Measurements from ENCODE around the gene PRR5.

The PRR5 gene

DNA sequence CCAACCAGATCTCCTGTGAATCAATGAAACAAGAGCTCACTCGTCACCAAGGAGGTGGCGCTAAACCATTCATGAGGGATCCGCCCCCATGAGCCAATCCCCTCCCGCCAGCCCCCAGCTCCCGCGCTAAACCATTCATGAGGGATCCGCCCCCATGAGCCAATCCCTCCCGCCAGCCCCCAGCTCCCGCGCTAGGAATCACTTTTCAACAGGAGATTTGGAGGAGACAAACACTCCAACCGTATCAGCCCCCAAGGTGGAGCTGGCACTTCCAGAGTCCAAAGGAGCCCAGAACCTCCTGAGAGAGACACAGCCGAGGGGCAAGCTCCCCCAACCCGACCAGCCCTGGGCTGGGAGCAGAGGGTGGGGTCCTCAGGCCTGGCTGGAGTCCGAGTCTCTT lies 40.9 kb upstream of the PRR5 start:
- TF ChIP-seq, protein P1, sequence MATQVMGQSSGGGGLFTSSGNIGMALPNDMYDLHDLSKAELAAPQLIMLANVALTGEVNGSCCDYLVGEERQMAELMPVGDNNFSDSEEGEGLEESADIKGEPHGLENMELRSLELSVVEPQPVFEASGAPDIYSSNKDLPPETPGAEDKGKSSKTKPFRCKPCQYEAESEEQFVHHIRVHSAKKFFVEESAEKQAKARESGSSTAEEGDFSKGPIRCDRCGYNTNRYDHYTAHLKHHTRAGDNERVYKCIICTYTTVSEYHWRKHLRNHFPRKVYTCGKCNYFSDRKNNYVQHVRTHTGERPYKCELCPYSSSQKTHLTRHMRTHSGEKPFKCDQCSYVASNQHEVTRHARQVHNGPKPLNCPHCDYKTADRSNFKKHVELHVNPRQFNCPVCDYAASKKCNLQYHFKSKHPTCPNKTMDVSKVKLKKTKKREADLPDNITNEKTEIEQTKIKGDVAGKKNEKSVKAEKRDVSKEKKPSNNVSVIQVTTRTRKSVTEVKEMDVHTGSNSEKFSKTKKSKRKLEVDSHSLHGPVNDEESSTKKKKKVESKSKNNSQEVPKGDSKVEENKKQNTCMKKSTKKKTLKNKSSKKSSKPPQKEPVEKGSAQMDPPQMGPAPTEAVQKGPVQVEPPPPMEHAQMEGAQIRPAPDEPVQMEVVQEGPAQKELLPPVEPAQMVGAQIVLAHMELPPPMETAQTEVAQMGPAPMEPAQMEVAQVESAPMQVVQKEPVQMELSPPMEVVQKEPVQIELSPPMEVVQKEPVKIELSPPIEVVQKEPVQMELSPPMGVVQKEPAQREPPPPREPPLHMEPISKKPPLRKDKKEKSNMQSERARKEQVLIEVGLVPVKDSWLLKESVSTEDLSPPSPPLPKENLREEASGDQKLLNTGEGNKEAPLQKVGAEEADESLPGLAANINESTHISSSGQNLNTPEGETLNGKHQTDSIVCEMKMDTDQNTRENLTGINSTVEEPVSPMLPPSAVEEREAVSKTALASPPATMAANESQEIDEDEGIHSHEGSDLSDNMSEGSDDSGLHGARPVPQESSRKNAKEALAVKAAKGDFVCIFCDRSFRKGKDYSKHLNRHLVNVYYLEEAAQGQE (IDR thresholded peaks at IDR 0.05; ENCODE audit: insufficient read depth in 1 of 2, low read depth in 2 of 2, low read length in 2 of 2): no peak
- no peak for TF ChIP-seq TAF1 (IDR thresholded peaks at IDR 0.05; ENCODE audit: borderline replicate concordance, insufficient read depth, low read length)
- TF ChIP-seq FOXP2 (optimal IDR thresholded peaks at IDR 0.05; ENCODE audit: borderline replicate concordance, extremely low read depth, extremely low read length, insufficient read depth): no peak
- no peak for TF ChIP-seq POLR2AphosphoS5 (IDR thresholded peaks at IDR 0.05; ENCODE audit: low read depth, low read length)
- TF ChIP-seq SIN3A (IDR thresholded peaks at IDR 0.05; ENCODE audit: borderline replicate concordance, insufficient read depth, low read length): no peak

DNA sequence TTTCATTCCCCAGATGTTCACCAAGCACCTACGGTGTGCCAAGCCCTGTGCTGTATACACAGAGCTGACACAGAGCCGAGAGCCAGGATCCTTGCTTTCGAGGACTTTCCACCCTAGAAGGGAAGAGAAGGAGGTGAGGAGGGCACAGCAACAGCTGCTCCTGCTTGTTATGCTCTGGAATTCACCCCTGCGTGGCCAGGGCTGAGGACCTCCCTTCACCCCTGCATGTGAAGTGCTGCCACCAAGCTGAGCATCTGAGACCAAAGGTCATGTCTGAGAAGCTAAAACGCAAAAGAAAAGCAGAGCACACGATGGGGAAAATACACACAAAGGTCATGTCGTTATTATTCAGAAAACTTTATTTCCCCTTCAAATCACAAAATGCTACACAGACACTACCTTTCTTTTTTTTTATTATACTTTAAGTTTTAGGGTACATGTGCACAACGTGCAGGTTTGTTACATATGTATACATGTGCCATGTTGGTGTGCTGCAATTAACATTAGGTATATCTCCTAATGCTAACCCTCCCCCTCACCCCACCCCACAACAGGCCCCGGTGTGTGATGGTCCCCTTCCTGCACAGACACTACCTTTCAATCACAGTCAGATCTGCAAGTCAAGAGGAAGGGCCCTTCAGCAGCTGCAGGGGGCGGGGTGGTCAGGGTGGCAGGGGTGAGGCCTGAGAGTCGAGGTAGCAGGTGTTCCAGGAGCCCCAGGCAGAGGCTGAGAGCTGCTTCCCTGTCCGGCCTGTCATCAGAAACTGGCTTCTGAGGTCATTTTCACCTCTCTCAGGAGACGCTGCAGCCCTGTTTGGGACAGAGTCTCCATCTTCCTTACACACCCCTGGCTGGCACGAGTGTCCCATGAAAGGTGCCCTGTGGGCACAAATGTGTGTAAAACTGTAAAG lies 40.1 kb upstream of the PRR5 start:
- no peak for TF ChIP-seq SIN3A (IDR thresholded peaks at IDR 0.05; ENCODE audit: borderline replicate concordance, insufficient read depth, low read length)
- no peak for TF ChIP-seq POLR2AphosphoS5 (IDR thresholded peaks at IDR 0.05; ENCODE audit: low read depth, low read length)
- TF ChIP-seq, protein P1 (IDR thresholded peaks at IDR 0.05; ENCODE audit: insufficient read depth in 1 of 2, low read depth in 2 of 2, low read length in 2 of 2): no peak
- no peak for TF ChIP-seq TAF1 (IDR thresholded peaks at IDR 0.05; ENCODE audit: borderline replicate concordance, insufficient read depth, low read length)
- TF ChIP-seq FOXP2 (optimal IDR thresholded peaks at IDR 0.05; ENCODE audit: borderline replicate concordance, extremely low read depth, extremely low read length, insufficient read depth): no peak

DNA sequence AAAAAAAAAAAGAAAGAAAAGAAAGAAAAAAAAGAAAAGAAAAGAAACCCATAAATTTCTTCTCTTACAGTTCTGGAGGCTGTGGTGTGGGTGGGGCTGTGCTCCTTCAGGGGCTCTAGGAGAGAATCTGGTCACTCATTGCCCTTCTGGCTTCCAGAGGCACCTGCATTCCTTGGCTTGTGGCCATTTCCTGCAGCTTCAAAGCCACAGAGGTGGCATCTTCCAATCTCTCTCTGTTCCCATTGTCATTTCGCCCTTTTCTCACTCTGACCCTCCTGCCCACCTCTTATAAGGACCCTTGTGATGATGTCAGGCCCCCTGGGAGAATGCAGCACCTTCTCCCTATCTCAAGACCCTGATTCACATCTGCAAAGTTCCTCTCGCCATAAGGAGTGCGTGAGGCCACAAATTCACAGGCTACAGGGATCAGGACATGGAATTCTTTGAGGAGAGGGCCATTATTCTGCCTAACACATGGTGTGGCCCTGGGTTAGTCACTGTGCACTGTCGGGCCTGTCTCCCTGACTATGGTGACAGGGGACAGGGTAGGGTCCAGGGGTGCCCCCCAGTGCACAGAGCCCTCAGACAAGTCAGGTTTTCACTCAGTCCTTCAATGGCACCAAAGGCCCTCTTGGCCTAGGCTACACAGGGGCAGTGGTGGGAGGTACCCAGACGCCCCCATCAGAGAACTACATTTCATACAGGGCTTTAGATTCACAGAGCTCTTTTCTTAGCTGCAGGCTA lies 38.6 kb upstream of the PRR5 start:
- TF ChIP-seq FOXP2 (optimal IDR thresholded peaks at IDR 0.05; ENCODE audit: borderline replicate concordance, extremely low read depth, extremely low read length, insufficient read depth): no peak
- no peak for TF ChIP-seq SIN3A (IDR thresholded peaks at IDR 0.05; ENCODE audit: borderline replicate concordance, insufficient read depth, low read length)
- no peak for TF ChIP-seq TAF1 (IDR thresholded peaks at IDR 0.05; ENCODE audit: borderline replicate concordance, insufficient read depth, low read length)
- TF ChIP-seq, protein P1 (IDR thresholded peaks at IDR 0.05; ENCODE audit: insufficient read depth in 1 of 2, low read depth in 2 of 2, low read length in 2 of 2): no peak
- TF ChIP-seq POLR2AphosphoS5 (IDR thresholded peaks at IDR 0.05; ENCODE audit: low read depth, low read length): no peak

DNA sequence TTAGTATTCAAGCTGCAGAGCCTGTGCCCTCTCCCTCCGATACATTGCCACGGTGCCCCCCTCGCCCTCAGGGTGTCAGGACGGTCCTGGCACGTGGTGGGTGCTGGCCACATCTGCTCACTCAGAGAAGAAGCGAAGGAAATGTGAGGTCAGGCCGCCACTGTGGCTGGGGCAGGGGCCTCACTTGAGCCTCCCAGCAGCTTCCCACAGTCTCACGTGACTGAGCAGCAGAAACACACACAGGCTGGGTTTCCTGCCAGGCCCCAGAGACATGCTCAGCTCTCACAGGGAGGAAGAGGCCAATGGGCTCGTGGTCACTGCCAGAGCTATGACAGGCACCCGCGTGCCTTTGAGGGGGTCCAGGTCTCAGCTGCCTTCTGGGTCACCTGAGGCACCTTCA lies 37.9 kb upstream of the PRR5 start:
- no peak for TF ChIP-seq SIN3A (IDR thresholded peaks at IDR 0.05; ENCODE audit: borderline replicate concordance, insufficient read depth, low read length)
- TF ChIP-seq, protein P1 (IDR thresholded peaks at IDR 0.05; ENCODE audit: insufficient read depth in 1 of 2, low read depth in 2 of 2, low read length in 2 of 2): no peak
- no peak for TF ChIP-seq TAF1 (IDR thresholded peaks at IDR 0.05; ENCODE audit: borderline replicate concordance, insufficient read depth, low read length)
- TF ChIP-seq POLR2AphosphoS5 (IDR thresholded peaks at IDR 0.05; ENCODE audit: low read depth, low read length): no peak
- no peak for TF ChIP-seq FOXP2 (optimal IDR thresholded peaks at IDR 0.05; ENCODE audit: borderline replicate concordance, extremely low read depth, extremely low read length, insufficient read depth)
